Esophagus muscularis mucosa (tissue), 4 donors: ENCODE data around the gene EVI5. TPM values are rescaled to one million over a fixed set of nuclear protein-coding genes. Genes with fewer than 3 reads are reported as not detected.

ENCODE experiments used
- DNase-seq: peaks from one replicate; pipeline ENCODE4 v3.0.0-alpha.2; 2017; ENCODE audit errors: extremely low spot score
- H3K27ac ChIP-seq, 4 donors: fragments of 200-600 bp; sonication (generic); replicated peaks in 1 of 4; 1 replicate in 3 of 4; 2 replicates in 1 of 4; pipeline ENCODE4 v1.5.1; 2016 to 2019; ENCODE audit warnings: mild to moderate bottlenecking in 1 of 4
- H3K27me3 ChIP-seq, 4 donors: fragments of 200-600 bp; sonication (generic); one replicate each; pipeline versions ENCODE4 v1.5.1 to v1.6.0; 2016 to 2019
- H3K36me3 ChIP-seq, 4 donors: fragments of 200-600 bp; sonication (generic); one replicate each; pipeline ENCODE4 v1.5.1; 2016 to 2019
- H3K4me1 ChIP-seq, 4 donors: fragments of 200-600 bp; sonication (generic); one replicate each; pipeline ENCODE4 v1.5.1; 2016 to 2019
- H3K4me3 ChIP-seq, 4 donors: fragments of 200-600 bp; sonication (generic); 1 replicate in 2 of 4; 2 replicates in 2 of 4; pipeline ENCODE4 v1.5.1; 2016 to 2019; ENCODE audit warnings: mild to moderate bottlenecking in 4 of 4, moderate library complexity in 1 of 4
- H3K9me3 ChIP-seq, 4 donors: fragments of 200-600 bp; sonication (generic); 1 replicate in 3 of 4; 2 replicates in 1 of 4; pipeline ENCODE4 v1.5.1; 2016 to 2019
- CTCF ChIP-seq, 3 experiments: fragments of 200-600 bp in 2 of 3; fragments of 450-650 bp in 1 of 3; sonication (generic) in 2 of 3; IDR thresholded peaks; one replicate each; pipeline ENCODE4 v1.5.1; 2017 to 2019; ENCODE audit warnings: antibody characterized with exemption in 3 of 3, mild to moderate bottlenecking in 2 of 3, moderate library complexity in 1 of 3
- EP300 ChIP-seq: sonication (generic); formaldehyde crosslinking; IDR thresholded peaks from one replicate; pipeline ENCODE4 v1.6.1; 2017; ENCODE audit warnings: antibody characterized with exemption
- POLR2A ChIP-seq: fragments of 450-650 bp; IDR thresholded peaks from one replicate; pipeline ENCODE4 v1.6.1; 2017; ENCODE audit warnings: antibody characterized with exemption, moderate library complexity, mild to moderate bottlenecking, low read depth
- POLR2AphosphoS5 ChIP-seq, 2 donors: sonication (generic); formaldehyde crosslinking; IDR thresholded peaks; one replicate each; pipeline ENCODE4 v1.6.1; 2017; ENCODE audit warnings: antibody characterized with exemption in 2 of 2
- WGBS: methylation state at CpG from one replicate; pipeline ENCODE4 v1.1.5; 2018; 5-methylcytosine and 5-hydroxymethylcytosine counted together
- intact Hi-C: fragments of 100-400 bp; cut with DNase I; formaldehyde crosslinking; loops from one replicate; pipeline ENCODE4 v1.15.1; 2023
- total RNA-seq, 4 donors: library from RNA; depleted of rRNA; stranded (reverse); fragments of >200 nt; gene quantifications; one replicate each; pipeline versions ENCODE4 v1.1.0 to v1.2.1, GENCODE V29; 2016

EVI5 gene
- total RNA-seq, 4 donors from 2014 or later = 32.3 to 55.2 (median 40.4) TPM

- Histone ChIP-seq H3K4me1 (peaks cover 0 to 8% (median 2%) of the 10 kb centered on the region in 4 donors), H3K4me3 (no peak overlapping the region), H3K36me3 (no peaks in the 10 kb centered on the region), H3K27ac (no peak overlapping the region), H3K9me3 (no peaks in the 10 kb centered on the region), H3K27me3 (no peaks in the 10 kb centered on the region)
- intact Hi-C loops = no loop called here
- DNase-seq = no peak
- 97% methylated on average over 2 of the region's 2 CpGs for WGBS
- TF ChIP-seq CTCF (IDR thresholded peaks at IDR 0.05) (no peak), EP300 (no peak), POLR2A (no peak), POLR2AphosphoS5 (IDR thresholded peaks at IDR 0.05) (no peak)
Observed at GRCh38 chr1:92707709-92708108, 77.2 kb downstream of the EVI5 start.

GRCh38 chr1:92707292-92707691 lies 77.6 kb downstream of the EVI5 start:
- Histone ChIP-seq H3K36me3 (no peaks in the 10 kb centered on the region), H3K4me3 (no peak overlapping the region), H3K27me3 (no peaks in the 10 kb centered on the region), H3K4me1 (peaks cover 0 to 8% (median 2%) of the 10 kb centered on the region in 4 donors), H3K27ac (no peak overlapping the region), H3K9me3 (no peaks in the 10 kb centered on the region)
- no peak for DNase-seq
- TF ChIP-seq CTCF (IDR thresholded peaks at IDR 0.05) (no peak), EP300 (no peak), POLR2A (no peak), POLR2AphosphoS5 (IDR thresholded peaks at IDR 0.05) (no peak)
- WGBS = 94% methylated on average over 2 of the region's 2 CpGs
- intact Hi-C loops = no loop called here

GRCh38 chr1:92705446-92705845 lies 79.5 kb downstream of the EVI5 start:
- H3K9me3 ChIP-seq = no peaks in the 10 kb centered on the region
- no peak overlapping the region for H3K27ac ChIP-seq
- no peaks in the 10 kb centered on the region for H3K27me3 ChIP-seq
- peaks cover 0 to 8% (median 0%) of the 10 kb centered on the region in 4 donors for H3K4me1 ChIP-seq
- intact Hi-C loops = no loop called here
- H3K4me3 ChIP-seq = no peak overlapping the region
- whole genome bisulfite sequencing = 25% methylated on average over 1 of the region's 1 CpG
- no peaks in the 10 kb centered on the region for H3K36me3 ChIP-seq
- no peak for DNase-seq
- TF ChIP-seq POLR2A (no peak), EP300 (no peak), CTCF (IDR thresholded peaks at IDR 0.05) (no peak), POLR2AphosphoS5 (IDR thresholded peaks at IDR 0.05) (no peak)

GRCh38 chr1:92701147-92701546 lies 83.8 kb downstream of the EVI5 start:
- DNase-seq = no peak
- TF ChIP-seq CTCF (IDR thresholded peaks at IDR 0.05) (no peak), POLR2AphosphoS5 (IDR thresholded peaks at IDR 0.05) (no peak), POLR2A (no peak), EP300 (no peak)
- no peak overlapping the region for H3K4me3 ChIP-seq
- WGBS = 74% methylated on average over 1 of the region's 1 CpG
- intact Hi-C loops = no loop called here
- peaks cover 0 to 8% (median 0%) of the 10 kb centered on the region in 4 donors for H3K4me1 ChIP-seq
- no peak overlapping the region for H3K27ac ChIP-seq
- H3K27me3 ChIP-seq = no peaks in the 10 kb centered on the region
- no peaks in the 10 kb centered on the region for H3K9me3 ChIP-seq
- peaks cover 0 to 11% (median 0%) of the 10 kb centered on the region in 4 donors for H3K36me3 ChIP-seq

GRCh38 chr1:92698932-92699331 lies 86.0 kb downstream of the EVI5 start:
- no peak for DNase-seq
- Histone ChIP-seq H3K4me3 (no peak overlapping the region), H3K27me3 (no peaks in the 10 kb centered on the region), H3K4me1 (no peaks in the 10 kb centered on the region), H3K9me3 (no peaks in the 10 kb centered on the region), H3K36me3 (peaks cover 0 to 26% (median 15%) of the 10 kb centered on the region in 4 donors), H3K27ac (no peak overlapping the region)
- WGBS = 67% methylated on average over 3 of the region's 3 CpGs
- TF ChIP-seq POLR2A (no peak), EP300 (no peak), POLR2AphosphoS5 (IDR thresholded peaks at IDR 0.05) (no peak), CTCF (IDR thresholded peaks at IDR 0.05) (no peak)
- intact Hi-C loops = no loop called here
